Activated CD4-positive, alpha-beta T cell treated with anti-CD3 and anti-CD28 coated beads for 48 hours (primary cell): ENCODE measurements around the gene PCBP2.
"Not testable (repeated sequence)": the region's sequence is repeated elsewhere in the genome, so short reads cannot be mapped to it uniquely, and the experiment has no call there.

Experiments
- DNase-seq: peaks from one replicate; pipeline ENCODE4 v3.0.0-alpha.2; 2020

PCBP2 gene

GRCh38 chr12:53474077-53474476 is 22.2 kb downstream of the PCBP2 start:
- no peak for DNase-seq

- no peak for DNase-seq
Measured at GRCh38 chr12:53474819-53475218, 22.9 kb downstream of the PCBP2 start.

- no peak for DNase-seq
Measured at GRCh38 chr12:53476769-53477209, 24.9 kb downstream of the PCBP2 start.

GRCh38 chr12:53478865-53479264 is 27.0 kb downstream of the PCBP2 start:
- no peak for DNase-seq

GRCh38 chr12:53479331-53479730 is 27.4 kb downstream of the PCBP2 start:
- no peak for DNase-seq

GRCh38 chr12:53480491-53481442 is 28.9 kb downstream of the PCBP2 start:
- no peak for DNase-seq

- DNase-seq: not testable (repeated sequence)
Measured at GRCh38 chr12:53481458-53481857, 29.6 kb downstream of the PCBP2 start.

- DNase-seq: no peak
Measured at GRCh38 chr12:53481939-53482586, 30.2 kb downstream of the PCBP2 start.

- no peak for DNase-seq
Measured at GRCh38 chr12:53482626-53483168, 30.8 kb downstream of the PCBP2 start.

- no peak for DNase-seq
Measured at GRCh38 chr12:53483225-53483978, 31.5 kb downstream of the PCBP2 start.

- no peak for DNase-seq
Measured at GRCh38 chr12:53483979-53484377, 32.1 kb downstream of the PCBP2 start.

GRCh38 chr12:53484686-53485575 is 33.0 kb downstream of the PCBP2 start:
- DNase-seq: no peak

GRCh38 chr12:53485955-53486735 is 34.2 kb downstream of the PCBP2 start:
- no peak for DNase-seq

GRCh38 chr12:53486736-53487487 is 35.0 kb downstream of the PCBP2 start:
- no peak for DNase-seq

GRCh38 chr12:53489242-53489864 is 37.5 kb downstream of the PCBP2 start:
- DNase-seq: no peak

- DNase-seq: no peak
Measured at GRCh38 chr12:53492188-53492587, 40.3 kb downstream of the PCBP2 start.

GRCh38 chr12:53492830-53493609 is 41.1 kb downstream of the PCBP2 start:
- peak; percentile 90 for DNase-seq

GRCh38 chr12:53493610-53494391 is 41.9 kb downstream of the PCBP2 start:
- no peak for DNase-seq
